H1 (cell line): Measurements from ENCODE around the gene PKD1L1. TPM values are rescaled to one million over a fixed set of nuclear protein-coding genes. Genes with fewer than 3 reads are reported as not detected.

ENCODE experiments used
- ASH2L ChIP-seq: fragments of 200-600, 300-600 bp; sonication (generic); IDR thresholded peaks from one replicate; pipeline ENCODE4 v1.7.1; 2017; ENCODE audit warnings: low read length
- BCL11A ChIP-seq, 2 experiments: IDR thresholded peaks; one replicate each; pipeline ENCODE4 v1.6.1; 2011; ENCODE audit warnings: low read depth in 2 of 2, low read length in 2 of 2, mild to moderate bottlenecking in 2 of 2
- CHD7 ChIP-seq: fragments of 300-600 bp; sonication (generic); IDR thresholded peaks from 2 replicates; pipeline ENCODE4 v1.7.1; 2012; ENCODE audit warnings: low read length, moderate library complexity, mild to moderate bottlenecking, inconsistent platforms; ENCODE audit not compliant: insufficient replicate concordance
- KDM5A ChIP-seq: fragments of 200-600 bp; IDR thresholded peaks from 2 replicates; pipeline ENCODE4 v1.7.1; 2012; ENCODE audit warnings: mild to moderate bottlenecking, low read length, inconsistent platforms, mixed read lengths
- RNF2 ChIP-seq: fragments of 200-900, 300-1000 bp; sonication (generic); IDR thresholded peaks from 2 replicates; pipeline ENCODE4 v1.7.1; 2016; ENCODE audit warnings: borderline replicate concordance, low read depth, mild to moderate bottlenecking, antibody characterized with exemption, low read length; ENCODE audit not compliant: poor library complexity, severe bottlenecking; ENCODE audit errors: missing control alignments
- SP1 ChIP-seq: IDR thresholded peaks from 2 replicates; pipeline ENCODE4 v1.6.1; 2011; ENCODE audit warnings: low read depth, low read length
- ZNF274 ChIP-seq: IDR thresholded peaks from 2 replicates; pipeline ENCODE4 v1.7.0; 2012; ENCODE audit warnings: low read length, borderline replicate concordance; ENCODE audit errors: extremely low read depth
- polyA plus RNA-seq, 7 experiments: library from polyadenylated mRNA; depleted of rRNA in 3 of 7; stranded (reverse) in 5 of 7; unstranded in 2 of 7; fragments of >200 nt in 5 of 7; fragments of 200-250 nt in 2 of 7; gene quantifications; 1 replicate in 5 of 7; 2 replicates in 1 of 7; 4 replicates in 1 of 7; pipeline versions ENCODE4 v1.2.1 to v1.2.3, GENCODE V29; 2011 to 2013; ENCODE audit warnings: missing spikeins in 2 of 7, mixed read lengths in 2 of 7
- total RNA-seq: library from RNA; stranded (reverse); fragmentation: NEBNext Ultra II Directional; extraction: Animal tissue kit (Norgen Biotek cat#: 25700); gene quantifications from 2 replicates; pipeline ENCODE4 v1.2.1, GENCODE V29; 2021
- TF ChIP-seq, protein P1 (sequence below): IDR thresholded peaks from 2 replicates; pipeline ENCODE4 v1.6.1; 2011; ENCODE audit warnings: low read depth, mild to moderate bottlenecking, low read length; ENCODE audit not compliant: insufficient read depth

The PKD1L1 gene
- total and polyA plus RNA-seq, 2 of the 8 experiments (the other 6 are each of a cell fraction or from before 2014, with no cell fraction given), result 0.22 to 0.35 TPM

- TF ChIP-seq CHD7, result no peak
- no peak for TF ChIP-seq ASH2L
- no peak for TF ChIP-seq ZNF274
- TF ChIP-seq, protein P1, sequence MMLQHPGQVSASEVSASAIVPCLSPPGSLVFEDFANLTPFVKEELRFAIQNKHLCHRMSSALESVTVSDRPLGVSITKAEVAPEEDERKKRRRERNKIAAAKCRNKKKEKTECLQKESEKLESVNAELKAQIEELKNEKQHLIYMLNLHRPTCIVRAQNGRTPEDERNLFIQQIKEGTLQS, result no peak
- no peak for TF ChIP-seq KDM5A
- no peak for TF ChIP-seq RNF2
- TF ChIP-seq BCL11A (IDR thresholded peaks at IDR 0.05; ENCODE audit: low read depth in 2 of 2, low read length in 2 of 2), result no peak
- TF ChIP-seq SP1, result no peak
Measured at GRCh38 chr7:47877336-47877735, 70.9 kb downstream of the PKD1L1 start (continued).
